VCaP (cell line): ENCODE results near the gene PRRT3.

ENCODE experiments used
- H3K27ac ChIP-seq: fragments of 450-650 bp; 2 replicates; pipeline ENCODE4 v1.5.1; 2017
- CTCF ChIP-seq: fragments of 450-650 bp; conservative IDR thresholded peaks from 2 replicates; pipeline ENCODE4 v1.5.1; 2017; ENCODE audit warnings: mild to moderate bottlenecking, moderate library complexity

The PRRT3 gene

GRCh38 chr3:9976721-9977709 is 24.8 kb upstream of the PRRT3 start:
- H3K27ac ChIP-seq: no peak overlapping the region
- TF ChIP-seq CTCF: no peak

DNA sequence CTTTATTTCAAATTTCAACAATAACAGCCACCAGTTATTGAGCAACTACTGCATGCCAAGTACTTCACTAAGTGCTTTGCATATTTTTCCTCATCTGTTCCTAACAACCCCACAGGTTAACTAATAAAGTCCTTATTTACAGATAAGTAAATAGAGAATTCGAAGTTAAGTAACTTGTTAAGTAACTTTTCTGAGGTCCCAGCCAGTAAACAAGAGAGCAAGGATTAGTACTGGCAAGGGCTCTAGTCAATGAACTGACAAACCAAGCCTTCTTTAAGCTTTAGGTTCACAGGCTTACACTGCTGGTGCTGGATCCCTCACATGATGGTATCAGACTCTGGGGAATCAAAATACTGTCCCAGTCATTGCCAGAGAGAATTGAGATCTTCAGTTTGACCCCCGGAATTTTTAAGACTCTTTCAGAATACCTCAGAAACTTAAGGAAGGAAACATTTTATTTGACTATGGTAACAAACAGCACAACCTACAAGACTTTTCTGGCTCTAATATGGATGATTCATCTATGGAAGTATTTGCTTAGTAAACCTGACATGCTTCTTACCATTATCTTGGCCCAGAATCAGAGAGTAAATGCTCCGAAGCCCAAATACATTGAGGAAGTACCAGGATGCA is 17.9 kb upstream of the PRRT3 start:
- peak overlapping the region; percentile 87 for H3K27ac ChIP-seq
- TF ChIP-seq CTCF: no peak

- peak overlapping the region; percentile 87 for H3K27ac ChIP-seq
- no peak for TF ChIP-seq CTCF
These were observed 17.4 kb upstream of the PRRT3 start for GRCh38 chr3:9969632-9970019.

- H3K27ac ChIP-seq: no peak overlapping the region
- no peak for TF ChIP-seq CTCF
These were observed 14.6 kb upstream of the PRRT3 start for GRCh38 chr3:9966841-9967240.

DNA sequence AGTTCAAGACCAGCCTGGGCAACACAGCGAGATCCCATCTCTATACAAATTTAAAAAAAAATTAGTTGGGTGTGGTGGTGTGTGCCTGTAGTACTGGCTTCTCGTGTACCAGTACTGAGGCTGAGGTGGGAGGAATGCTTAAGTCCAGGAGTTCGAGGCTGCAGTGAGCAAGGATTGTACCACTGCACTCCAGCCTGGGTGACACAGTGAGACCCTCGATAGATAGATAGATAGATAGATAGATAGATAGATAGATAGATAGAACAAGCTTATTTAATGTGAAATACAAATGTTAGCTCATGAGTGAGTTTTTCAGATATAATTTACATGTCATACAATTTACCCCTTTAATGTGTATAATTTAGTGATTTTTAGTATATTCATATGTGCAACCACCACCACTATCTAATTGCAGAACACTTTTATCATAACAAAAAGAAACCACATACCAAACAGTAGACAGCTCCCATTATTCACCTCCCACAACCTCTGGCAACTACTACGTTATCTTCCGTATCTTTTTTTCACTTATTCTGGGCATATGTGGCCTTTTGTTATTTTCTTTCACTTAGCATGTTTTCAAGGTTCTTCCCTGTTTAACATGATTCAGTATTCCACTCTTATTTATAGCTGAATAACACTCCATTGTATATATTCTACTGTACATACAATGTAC is 13.1 kb upstream of the PRRT3 start:
- H3K27ac ChIP-seq: no peak overlapping the region
- TF ChIP-seq CTCF: no peak

DNA sequence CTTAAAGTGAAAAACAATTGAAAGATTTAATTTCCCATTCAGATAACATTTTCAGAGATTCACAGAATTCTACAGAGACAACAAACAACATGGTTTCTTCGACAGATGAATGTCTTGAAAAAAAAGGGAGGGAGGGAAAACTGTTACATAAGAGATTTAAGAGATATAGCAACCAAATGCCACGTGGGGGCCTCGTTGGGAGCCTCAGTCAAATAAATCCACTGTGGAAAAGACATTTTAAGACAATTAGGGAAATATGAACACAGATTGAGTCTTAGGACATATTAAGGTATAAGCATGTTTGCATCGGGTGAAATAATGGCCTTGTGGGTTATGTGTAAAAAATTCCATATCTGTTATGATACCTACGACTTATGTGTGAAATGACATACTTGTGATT is 5.0 kb upstream of the PRRT3 start:
- TF ChIP-seq CTCF: no peak
- H3K27ac ChIP-seq: peak overlapping the region; percentile 64; the same call in 1 of the 2 replicates
